GM18868 (cell line): ENCODE results near the gene LIN7B.

Experiments
- ATAC-seq: cut with Tn5 transposase; IDR thresholded peaks from one replicate; pipeline ENCODE4 v1.9.1; 2021; ENCODE audit warnings: mild to moderate bottlenecking, moderate library complexity; ENCODE audit not compliant: unreplicated experiment

Gene LIN7B

DNA sequence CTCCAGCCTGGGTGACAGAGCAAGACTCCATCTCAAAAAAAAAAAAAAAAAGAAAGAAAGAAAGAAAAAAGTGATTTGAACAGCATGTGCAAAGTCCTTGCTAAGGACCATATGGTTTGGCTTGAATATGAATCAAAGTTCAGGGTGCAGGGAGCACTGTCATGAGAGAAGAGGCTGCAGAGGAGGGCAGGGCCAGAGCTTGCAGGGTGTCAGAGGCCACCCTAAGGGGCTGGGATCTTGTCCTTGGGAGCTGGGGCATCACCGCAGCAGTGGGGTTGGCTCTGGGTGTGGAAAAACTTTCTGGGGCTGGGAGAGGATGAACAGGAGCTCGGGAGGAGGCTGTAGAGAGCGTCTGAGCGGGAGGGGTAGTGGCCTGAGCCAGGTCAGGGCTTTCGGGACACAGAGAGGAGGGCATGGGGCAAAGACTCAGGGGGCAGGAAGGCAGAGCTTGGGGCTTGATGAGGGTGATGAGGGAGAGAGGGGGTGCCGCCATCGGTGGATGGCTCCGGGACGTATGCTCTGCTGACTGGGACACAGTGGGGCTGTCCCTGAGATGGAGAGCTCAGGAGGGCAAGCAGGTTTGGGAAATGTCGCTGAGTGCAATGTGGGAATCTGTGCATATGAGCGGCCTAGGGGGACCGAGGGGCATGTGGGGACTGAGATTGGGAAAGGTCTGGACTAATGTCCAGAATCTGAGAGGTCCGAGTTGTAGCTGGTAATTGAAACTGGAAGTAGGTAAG, 46.5 kb downstream of the LIN7B start:
- ATAC-seq = no peak

DNA sequence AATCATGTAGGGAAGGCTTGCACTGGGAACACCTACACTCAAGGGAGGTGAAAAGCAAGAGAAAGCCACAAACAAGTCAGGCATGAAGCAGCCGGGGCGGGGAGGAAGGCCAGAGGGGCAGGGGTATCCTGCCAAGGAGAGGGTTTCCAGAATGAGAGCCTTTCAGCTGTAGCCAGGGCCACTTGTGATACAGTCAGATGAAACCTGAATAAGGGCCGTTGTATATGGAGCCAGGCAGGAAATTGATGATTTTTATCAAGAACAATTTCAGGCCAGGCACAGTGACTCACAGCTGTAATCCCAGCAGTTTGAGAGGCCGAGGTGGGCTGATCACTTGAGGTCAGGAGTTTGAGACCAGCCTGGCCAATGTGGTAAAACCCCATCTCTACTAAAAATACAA, 47.8 kb downstream of the LIN7B start:
- ATAC-seq = no peak

DNA sequence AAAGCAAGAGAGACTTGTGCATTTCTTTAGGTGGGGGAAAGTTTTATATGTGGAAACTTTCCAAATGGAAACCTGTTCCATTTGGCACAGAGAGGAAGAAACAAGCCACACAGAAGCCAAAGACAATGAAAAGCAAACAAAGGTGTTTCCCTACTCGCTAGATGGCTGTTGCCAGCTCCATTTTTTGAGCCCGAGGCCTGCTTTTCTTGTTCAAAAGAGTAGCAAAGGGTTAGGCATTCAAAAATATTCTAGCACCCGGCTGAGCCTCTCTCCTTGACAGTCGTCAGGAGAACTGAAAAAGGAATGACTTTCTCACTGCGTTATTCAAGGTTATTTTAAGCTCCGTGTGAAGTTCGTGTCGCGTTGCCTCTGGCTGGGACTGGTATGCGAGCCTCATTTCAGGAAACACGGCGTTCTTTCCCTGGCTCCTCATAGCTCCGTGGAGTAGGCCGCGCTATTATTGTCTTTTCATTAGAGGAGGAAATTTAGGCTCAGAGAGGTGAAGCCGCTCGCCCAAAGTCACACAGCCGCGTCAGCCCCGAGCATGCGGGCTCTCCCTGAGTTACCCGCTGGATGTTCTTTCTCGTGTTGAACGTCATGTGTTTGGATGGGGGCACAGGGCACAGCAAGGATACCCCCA, 51.1 kb downstream of the LIN7B start:
- ATAC-seq = no peak

DNA sequence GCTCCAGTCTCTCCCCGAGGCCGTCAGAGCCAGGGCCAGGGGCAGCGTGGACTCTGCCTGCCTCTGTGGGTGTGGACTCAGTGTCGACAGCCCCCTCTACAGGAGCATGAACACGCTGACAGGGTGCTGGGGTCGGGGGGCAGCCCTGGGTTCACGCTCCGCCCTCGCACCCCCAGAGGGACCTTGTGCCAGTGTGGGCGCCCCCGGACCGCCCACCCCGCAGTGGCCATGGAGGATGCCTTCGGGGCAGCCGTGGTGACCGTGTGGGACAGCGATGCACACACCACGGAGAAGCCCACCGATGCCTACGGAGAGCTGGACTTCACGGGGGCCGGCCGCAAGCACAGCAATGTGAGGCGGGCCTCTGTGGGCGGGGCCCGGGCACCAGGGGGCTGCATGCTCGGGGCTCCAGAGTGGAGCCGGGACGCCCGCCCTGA, 51.7 kb downstream of the LIN7B start:
- no peak for ATAC-seq

DNA sequence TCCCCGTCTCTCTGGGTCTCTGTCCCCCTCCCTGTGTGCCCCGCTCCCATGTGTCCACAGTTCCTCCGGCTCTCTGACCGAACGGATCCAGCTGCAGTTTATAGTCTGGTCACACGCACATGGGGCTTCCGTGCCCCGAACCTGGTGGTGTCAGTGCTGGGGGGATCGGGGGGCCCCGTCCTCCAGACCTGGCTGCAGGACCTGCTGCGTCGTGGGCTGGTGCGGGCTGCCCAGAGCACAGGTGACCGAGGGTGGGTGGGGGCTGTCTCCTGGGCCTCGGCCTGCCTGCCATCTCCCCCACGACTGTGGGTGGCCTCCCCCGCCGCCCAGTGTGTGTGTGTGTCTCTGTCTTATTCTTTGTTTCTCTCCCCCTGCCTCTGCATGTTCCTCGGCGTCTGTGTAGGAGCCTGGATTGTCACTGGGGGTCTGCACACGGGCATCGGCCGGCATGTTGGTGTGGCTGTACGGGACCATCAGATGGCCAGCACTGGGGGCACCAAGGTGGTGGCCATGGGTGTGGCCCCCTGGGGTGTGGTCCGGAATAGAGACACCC, 53.8 kb downstream of the LIN7B start:
- ATAC-seq = no peak
